ENCODE data around the gene COL9A3. TPM values are rescaled to one million over a fixed set of nuclear protein-coding genes. Genes with fewer than 3 reads are reported as not detected.
A peak's percentile ranks its signal among the peaks of the same experiment; 100 is the strongest.

Gene COL9A3
- total RNA-seq, 1 experiment from 2014 or later, result 46.6 TPM

- intact Hi-C loops (cut with micrococcal nuclease; ENCODE audit: unreplicated experiment), result no loop called here
- H3K4me3 ChIP-seq (ENCODE audit: low read depth in 2 of 2, low read length in 2 of 2), result no peak overlapping the region
- H3K9me3 ChIP-seq (ENCODE audit: control insufficient read depth, insufficient read depth, low read depth, low read length), result no peaks in the 10 kb centered on the region
- H3K4me1 ChIP-seq (ENCODE audit: control insufficient read depth, insufficient read depth, low read length), result peaks cover 8% of the 10 kb centered on the region
- no peaks in the 10 kb centered on the region for H3K27me3 ChIP-seq (ENCODE audit: control insufficient read depth, insufficient read depth, low read length)
- POLR2A ChIA-PET, result no interaction called here
- DNase-seq (ENCODE audit: low read depth, low spot score), result no peak
- no peak for TF ChIP-seq TCF7L2 (IDR thresholded peaks at IDR 0.05; ENCODE audit: low read depth, low read length)
- no peak for TF ChIP-seq POLR2AphosphoS5 (IDR thresholded peaks at IDR 0.05; ENCODE audit: low read depth, low read length)
- no peak for TF ChIP-seq REST (IDR thresholded peaks at IDR 0.05; ENCODE audit: insufficient read depth in 1 of 2, low read depth in 2 of 2, low read length in 1 of 2)
- in situ Hi-C loops (cut with HindIII; ENCODE audit: low pct_unique_long_range_greater_than_20kb, low sequenced_read_pairs), result no loop called here
- no peak overlapping the region for H3K27ac ChIP-seq (ENCODE audit: low read length)
- CTCF ChIA-PET, result no interaction called here
- peak; percentile 46 for ATAC-seq
- BruUV-seq (replicated peaks), result no TSS peak
- H3K36me3 ChIP-seq (ENCODE audit: control insufficient read depth, insufficient read depth, low read length), result no peaks in the 10 kb centered on the region
Measured at GRCh38 chr20:62831854-62832211, 15.0 kb downstream of the COL9A3 start.

- H3K4me1 ChIP-seq (ENCODE audit: control insufficient read depth, insufficient read depth, low read length), result peaks cover 8% of the 10 kb centered on the region
- no peaks in the 10 kb centered on the region for H3K36me3 ChIP-seq (ENCODE audit: control insufficient read depth, insufficient read depth, low read length)
- ChIA-PET POLR2A (no interaction called here), CTCF (no interaction called here)
- DNase-seq (ENCODE audit: low read depth, low spot score) (no peak), ATAC-seq (no peak)
- no peaks in the 10 kb centered on the region for H3K27me3 ChIP-seq (ENCODE audit: control insufficient read depth, insufficient read depth, low read length)
- H3K27ac ChIP-seq (ENCODE audit: low read length), result no peak overlapping the region
- TF ChIP-seq POLR2AphosphoS5 (IDR thresholded peaks at IDR 0.05; ENCODE audit: low read depth, low read length), result no peak
- TF ChIP-seq CTCF (IDR thresholded peaks at IDR 0.05), result no peak
- no peak for TF ChIP-seq REST (IDR thresholded peaks at IDR 0.05; ENCODE audit: insufficient read depth in 1 of 2, low read depth in 2 of 2, low read length in 1 of 2)
- no peak for TF ChIP-seq TCF7L2 (IDR thresholded peaks at IDR 0.05; ENCODE audit: low read depth, low read length)
- no peak for TF ChIP-seq SIN3A (IDR thresholded peaks at IDR 0.05; ENCODE audit: borderline replicate concordance, insufficient read depth, low read depth, low read length)
- no peak overlapping the region for H3K4me3 ChIP-seq (ENCODE audit: low read depth in 2 of 2, low read length in 2 of 2)
- intact Hi-C loops (cut with micrococcal nuclease; ENCODE audit: unreplicated experiment), result no loop called here
- in situ Hi-C loops (cut with HindIII; ENCODE audit: low pct_unique_long_range_greater_than_20kb, low sequenced_read_pairs), result no loop called here
- H3K9me3 ChIP-seq (ENCODE audit: control insufficient read depth, insufficient read depth, low read depth, low read length), result no peaks in the 10 kb centered on the region
- BruUV-seq (replicated peaks), result no TSS peak
Measured at GRCh38 chr20:62832212-62832922, 15.5 kb downstream of the COL9A3 start.
